Medulla oblongata (tissue), 1 donor: Measurements from ENCODE around the gene JCAD.
"Not testable (repeated sequence)": the region's sequence is repeated elsewhere in the genome, so short reads cannot be mapped to it uniquely, and the experiment has no call there.

Experiments
- DNase-seq: peaks from one replicate; pipeline ENCODE4 v3.0.0-alpha.2; 2015; ENCODE audit errors: extremely low spot score

JCAD gene

GRCh38 chr10:30059209-30060107, at the start of gene JCAD:
Gene JCAD, minus strand, starts transcription at chr10:30059586. Its CDS starts 11,774 bp downstream, at chr10:30047812.
- peak; percentile 17 for DNase-seq

GRCh38 chr10:30106987-30107386, 47.6 kb upstream of the JCAD start:
- DNase-seq: no peak

- no peak for DNase-seq
Measured at GRCh38 chr10:30103595-30104320, 44.4 kb upstream of the JCAD start.

GRCh38 chr10:30099706-30100105, 40.3 kb upstream of the JCAD start:
- DNase-seq: not testable (repeated sequence)

- no peak for DNase-seq
Measured at GRCh38 chr10:30099101-30099500, 39.7 kb upstream of the JCAD start.

- DNase-seq: no peak
Measured at GRCh38 chr10:30098629-30099028, 39.2 kb upstream of the JCAD start.

GRCh38 chr10:30096564-30096963, 37.2 kb upstream of the JCAD start:
- DNase-seq: no peak

GRCh38 chr10:30095631-30096422, 36.4 kb upstream of the JCAD start:
- no peak for DNase-seq

- DNase-seq: no peak
Measured at GRCh38 chr10:30094601-30095000, 35.2 kb upstream of the JCAD start.

- DNase-seq: no peak
Measured at GRCh38 chr10:30093303-30093950, 34.0 kb upstream of the JCAD start.

- no peak for DNase-seq
Measured at GRCh38 chr10:30092151-30092790, 32.9 kb upstream of the JCAD start.

- no peak for DNase-seq
Measured at GRCh38 chr10:30091136-30091535, 31.8 kb upstream of the JCAD start.

- DNase-seq: no peak
Measured at GRCh38 chr10:30088178-30088577, 28.8 kb upstream of the JCAD start.

GRCh38 chr10:30083934-30084333, 24.5 kb upstream of the JCAD start:
- DNase-seq: no peak

- no peak for DNase-seq
Measured at GRCh38 chr10:30081182-30081581, 21.8 kb upstream of the JCAD start.

GRCh38 chr10:30080161-30080560, 20.8 kb upstream of the JCAD start:
- DNase-seq: no peak

GRCh38 chr10:30079408-30079807, 20.0 kb upstream of the JCAD start:
- no peak for DNase-seq

GRCh38 chr10:30075481-30075880, 16.1 kb upstream of the JCAD start:
- no peak for DNase-seq

GRCh38 chr10:30074933-30075332, 15.5 kb upstream of the JCAD start:
- no peak for DNase-seq

GRCh38 chr10:30074090-30074489, 14.7 kb upstream of the JCAD start:
- DNase-seq: no peak

GRCh38 chr10:30073767-30074060, 14.3 kb upstream of the JCAD start:
- DNase-seq: no peak
